Measurements from ENCODE around the gene EXOC4.

EXOC4 gene

GRCh38 chr7:133783276-133783675, 530.4 kb downstream of the EXOC4 start:
- Histone ChIP-seq H3K4me2 (ENCODE audit: low read length) (no peak overlapping the region), H3K36me3 (ENCODE audit: control insufficient read depth, low read length) (no peaks in the 10 kb centered on the region), H3K9me2 (replicated peaks; ENCODE audit: control insufficient read depth, low read length) (no peaks in the 10 kb centered on the region), H3K79me2 (ENCODE audit: control insufficient read depth, low read length) (no peaks in the 10 kb centered on the region), H3K9me3 (ENCODE audit: control insufficient read depth, insufficient read depth, low read length) (peaks cover 12% of the 10 kb centered on the region; the same call in 1 of the 2 replicates), H3K27ac (ENCODE audit: low read depth, low read length) (no peak overlapping the region), H3K4me3 (ENCODE audit: low read length) (no peak overlapping the region), H3F3A (ENCODE audit: control insufficient read depth, insufficient read depth) (no peaks in the 10 kb centered on the region), H3K27me3 (ENCODE audit: control insufficient read depth, low read length) (no peaks in the 10 kb centered on the region), H4K20me1 (ENCODE audit: control insufficient read depth, insufficient read depth, low read depth, low read length) (no peaks in the 10 kb centered on the region), H3K4me1 (ENCODE audit: control insufficient read depth, low read length) (no peaks in the 10 kb centered on the region)
- TF ChIP-seq EZH2phosphoT487 (IDR thresholded peaks at IDR 0.05; ENCODE audit: borderline replicate concordance, low read length) = no peak
- no peak for TF ChIP-seq CTCF (IDR thresholded peaks at IDR 0.05; ENCODE audit: low read depth, low read length, poor library complexity, severe bottlenecking)

GRCh38 chr7:133784486-133785001, 531.7 kb downstream of the EXOC4 start:
- no peaks in the 10 kb centered on the region for H3K9me2 ChIP-seq (replicated peaks; ENCODE audit: control insufficient read depth, low read length)
- no peaks in the 10 kb centered on the region for H4K20me1 ChIP-seq (ENCODE audit: control insufficient read depth, insufficient read depth, low read depth, low read length)
- no peak overlapping the region for H3K4me3 ChIP-seq (ENCODE audit: low read length)
- no peaks in the 10 kb centered on the region for H3K4me1 ChIP-seq (ENCODE audit: control insufficient read depth, low read length)
- no peaks in the 10 kb centered on the region for H3K27me3 ChIP-seq (ENCODE audit: control insufficient read depth, low read length)
- H3K27ac ChIP-seq (ENCODE audit: low read depth, low read length) = no peak overlapping the region
- H3K9me3 ChIP-seq (ENCODE audit: control insufficient read depth, insufficient read depth, low read length) = peaks cover 3% of the 10 kb centered on the region; the same call in 1 of the 2 replicates
- no peak for TF ChIP-seq EZH2phosphoT487 (IDR thresholded peaks at IDR 0.05; ENCODE audit: borderline replicate concordance, low read length)
- TF ChIP-seq CTCF (IDR thresholded peaks at IDR 0.05; ENCODE audit: low read depth, low read length, poor library complexity, severe bottlenecking) = no peak
- H3K4me2 ChIP-seq (ENCODE audit: low read length) = no peak overlapping the region
- no peaks in the 10 kb centered on the region for H3K36me3 ChIP-seq (ENCODE audit: control insufficient read depth, low read length)
- H3F3A ChIP-seq (ENCODE audit: control insufficient read depth, insufficient read depth) = no peaks in the 10 kb centered on the region
- H3K79me2 ChIP-seq (ENCODE audit: control insufficient read depth, low read length) = no peaks in the 10 kb centered on the region

GRCh38 chr7:133786401-133786937, 533.6 kb downstream of the EXOC4 start:
- no peaks in the 10 kb centered on the region for H3K9me3 ChIP-seq (ENCODE audit: control insufficient read depth, insufficient read depth, low read length)
- no peak for TF ChIP-seq EZH2phosphoT487 (IDR thresholded peaks at IDR 0.05; ENCODE audit: borderline replicate concordance, low read length)
- H3K27ac ChIP-seq (ENCODE audit: low read depth, low read length) = no peak overlapping the region
- no peaks in the 10 kb centered on the region for H3K4me1 ChIP-seq (ENCODE audit: control insufficient read depth, low read length)
- no peaks in the 10 kb centered on the region for H3K27me3 ChIP-seq (ENCODE audit: control insufficient read depth, low read length)
- H3K79me2 ChIP-seq (ENCODE audit: control insufficient read depth, low read length) = no peaks in the 10 kb centered on the region
- no peaks in the 10 kb centered on the region for H3K36me3 ChIP-seq (ENCODE audit: control insufficient read depth, low read length)
- H3K4me3 ChIP-seq (ENCODE audit: low read length) = no peak overlapping the region
- no peaks in the 10 kb centered on the region for H3F3A ChIP-seq (ENCODE audit: control insufficient read depth, insufficient read depth)
- H4K20me1 ChIP-seq (ENCODE audit: control insufficient read depth, insufficient read depth, low read depth, low read length) = no peaks in the 10 kb centered on the region
- no peak overlapping the region for H3K4me2 ChIP-seq (ENCODE audit: low read length)
- H3K9me2 ChIP-seq (replicated peaks; ENCODE audit: control insufficient read depth, low read length) = 0 out of 2 replicates have a peak, but pooled peaks cover 2% of the 10 kb centered on the region

GRCh38 chr7:133789974-133790373, 537.1 kb downstream of the EXOC4 start:
- Histone ChIP-seq H4K20me1 (ENCODE audit: control insufficient read depth, insufficient read depth, low read depth, low read length) (no peaks in the 10 kb centered on the region), H3K27ac (ENCODE audit: low read depth, low read length) (no peak overlapping the region), H3K9me3 (ENCODE audit: control insufficient read depth, insufficient read depth, low read length) (no peaks in the 10 kb centered on the region)

More at GRCh38 chr7:133789974-133790373, 537.1 kb downstream of the EXOC4 start:
- Histone ChIP-seq H3K9me2 (replicated peaks; ENCODE audit: control insufficient read depth, low read length) (0 out of 2 replicates have a peak, but pooled peaks cover 2% of the 10 kb centered on the region), H3K4me2 (ENCODE audit: low read length) (no peak overlapping the region), H3K79me2 (ENCODE audit: control insufficient read depth, low read length) (no peaks in the 10 kb centered on the region), H3K36me3 (ENCODE audit: control insufficient read depth, low read length) (no peaks in the 10 kb centered on the region), H3K27me3 (ENCODE audit: control insufficient read depth, low read length) (no peaks in the 10 kb centered on the region), H3K4me1 (ENCODE audit: control insufficient read depth, low read length) (no peaks in the 10 kb centered on the region), H3K4me3 (ENCODE audit: low read length) (no peak overlapping the region), H3F3A (ENCODE audit: control insufficient read depth, insufficient read depth) (no peaks in the 10 kb centered on the region)
- TF ChIP-seq CTCF (IDR thresholded peaks at IDR 0.05; ENCODE audit: low read depth, low read length, poor library complexity, severe bottlenecking) (no peak), EZH2phosphoT487 (IDR thresholded peaks at IDR 0.05; ENCODE audit: borderline replicate concordance, low read length) (no peak)

Measured in DOHH2 (cell line).